OCI-LY1 (cell line): Measurements from ENCODE around the gene SLC25A25.
A peak's percentile ranks its signal among the peaks of the same experiment; 100 is the strongest.

Experiments used
- H2AFZ ChIP-seq: fragments of 200-600 bp; sonication (generic), shearing (Covaris generic); 2 replicates; pipeline ENCODE4 v1.6.0; 2014; ENCODE audit warnings: antibody characterized with exemption, mild to moderate bottlenecking, low read length
- H3F3A ChIP-seq: fragments of 200-600 bp; sonication (generic), shearing (Covaris generic); 2 replicates; pipeline ENCODE4 v1.6.0; 2014; ENCODE audit warnings: mild to moderate bottlenecking, antibody characterized with exemption, low read length, moderate library complexity; ENCODE audit not compliant: insufficient read depth
- H3K27ac ChIP-seq: fragments of 200-600 bp; sonication (generic); 2 replicates; pipeline ENCODE4 v1.5.1; 2014; ENCODE audit warnings: low read length, mixed run types, mild to moderate bottlenecking, low read depth; ENCODE audit not compliant: poor library complexity, severe bottlenecking
- H3K27me3 ChIP-seq: fragments of 200-600 bp; sonication (generic); 2 replicates; pipeline ENCODE4 v1.6.0; 2014; ENCODE audit warnings: antibody characterized with exemption, mild to moderate bottlenecking, low read length, moderate library complexity; ENCODE audit not compliant: insufficient read depth
- H3K36me3 ChIP-seq: fragments of 200-600 bp; sonication (generic); 2 replicates; pipeline ENCODE4 v1.6.1; 2014; ENCODE audit warnings: mild to moderate bottlenecking, antibody characterized with exemption, low read length, moderate library complexity, mixed read lengths; ENCODE audit not compliant: insufficient read depth
- H3K4me1 ChIP-seq: fragments of 200-600 bp; sonication (generic); 2 replicates; pipeline ENCODE4 v1.5.1; 2014; ENCODE audit warnings: mild to moderate bottlenecking, low read length, moderate library complexity; ENCODE audit not compliant: insufficient read depth, severe bottlenecking
- H3K4me2 ChIP-seq: fragments of 200-600 bp; sonication (generic), shearing (Covaris generic); 2 replicates; pipeline ENCODE4 v1.6.1; 2014; ENCODE audit warnings: low read length
- H3K4me3 ChIP-seq: fragments of 200-600 bp; sonication (generic); 2 replicates; pipeline ENCODE4 v1.5.1; 2014; ENCODE audit warnings: low read length, low read depth, mild to moderate bottlenecking, mixed read lengths; ENCODE audit not compliant: poor library complexity, severe bottlenecking
- H3K79me2 ChIP-seq: fragments of 200-600 bp; shearing (Covaris generic); 2 replicates; pipeline ENCODE4 v1.6.1; 2016; ENCODE audit warnings: mixed run types, low read length, mixed read lengths; ENCODE audit not compliant: insufficient read depth
- H3K9ac ChIP-seq: fragments of 200-600 bp; sonication (generic), shearing (Covaris generic); 2 replicates; pipeline ENCODE4 v1.6.1; 2014; ENCODE audit warnings: mild to moderate bottlenecking, low read length, mixed read lengths
- H3K9me2 ChIP-seq: fragments of 200-600 bp; sonication (generic), shearing (Covaris generic); 2 replicates; pipeline ENCODE4 v1.6.1; 2014; ENCODE audit warnings: low read depth, mild to moderate bottlenecking, low read length, mixed read lengths
- H3K9me3 ChIP-seq: fragments of 200-600 bp; shearing (Covaris generic); 2 replicates; pipeline ENCODE4 v1.6.1; 2014; ENCODE audit warnings: low read length, mixed read lengths
- H4K20me1 ChIP-seq: fragments of 200-600 bp; sonication (generic), shearing (Covaris generic); 2 replicates; pipeline ENCODE4 v1.6.0; 2016; ENCODE audit warnings: mild to moderate bottlenecking, low read length; ENCODE audit not compliant: insufficient read depth
- EZH2 ChIP-seq: fragments of 200-600 bp; sonication (generic), shearing (Covaris generic); IDR thresholded peaks from 2 replicates; pipeline ENCODE4 v1.8.0; 2017; ENCODE audit warnings: borderline replicate concordance, mixed run types, mild to moderate bottlenecking, antibody characterized with exemption, low read length, moderate library complexity, mixed read lengths
- TF ChIP-seq, protein P1 (sequence below): fragments of 200-600 bp; sonication (generic), shearing (Covaris generic); IDR thresholded peaks from 2 replicates; pipeline ENCODE4 v1.5.1; 2017; ENCODE audit warnings: mild to moderate bottlenecking, antibody characterized with exemption, low read length, moderate library complexity, mixed read lengths

Gene SLC25A25

GRCh38 chr9:128101231-128101661 is 33.2 kb downstream of the SLC25A25 start:
- Histone ChIP-seq H3K9ac (no peak overlapping the region), H3K4me2 (no peak overlapping the region)

GRCh38 chr9:128101690-128102089 is 33.7 kb downstream of the SLC25A25 start:
- no peaks in the 10 kb centered on the region for H3K9me3 ChIP-seq
- H4K20me1 ChIP-seq, result no peaks in the 10 kb centered on the region
- H3K4me2 ChIP-seq, result no peak overlapping the region
- H3K79me2 ChIP-seq, result peaks cover 5% of the 10 kb centered on the region; the same call in 1 of the 2 replicates
- no peak overlapping the region for H3K9ac ChIP-seq
- H3K27ac ChIP-seq, result no peak overlapping the region
- H3K4me3 ChIP-seq, result no peak overlapping the region
- H3F3A ChIP-seq, result no peaks in the 10 kb centered on the region
- H3K27me3 ChIP-seq, result no peaks in the 10 kb centered on the region
- peaks cover 21% of the 10 kb centered on the region for H3K4me1 ChIP-seq
- TF ChIP-seq EZH2, result no peak
- TF ChIP-seq, protein P1, sequence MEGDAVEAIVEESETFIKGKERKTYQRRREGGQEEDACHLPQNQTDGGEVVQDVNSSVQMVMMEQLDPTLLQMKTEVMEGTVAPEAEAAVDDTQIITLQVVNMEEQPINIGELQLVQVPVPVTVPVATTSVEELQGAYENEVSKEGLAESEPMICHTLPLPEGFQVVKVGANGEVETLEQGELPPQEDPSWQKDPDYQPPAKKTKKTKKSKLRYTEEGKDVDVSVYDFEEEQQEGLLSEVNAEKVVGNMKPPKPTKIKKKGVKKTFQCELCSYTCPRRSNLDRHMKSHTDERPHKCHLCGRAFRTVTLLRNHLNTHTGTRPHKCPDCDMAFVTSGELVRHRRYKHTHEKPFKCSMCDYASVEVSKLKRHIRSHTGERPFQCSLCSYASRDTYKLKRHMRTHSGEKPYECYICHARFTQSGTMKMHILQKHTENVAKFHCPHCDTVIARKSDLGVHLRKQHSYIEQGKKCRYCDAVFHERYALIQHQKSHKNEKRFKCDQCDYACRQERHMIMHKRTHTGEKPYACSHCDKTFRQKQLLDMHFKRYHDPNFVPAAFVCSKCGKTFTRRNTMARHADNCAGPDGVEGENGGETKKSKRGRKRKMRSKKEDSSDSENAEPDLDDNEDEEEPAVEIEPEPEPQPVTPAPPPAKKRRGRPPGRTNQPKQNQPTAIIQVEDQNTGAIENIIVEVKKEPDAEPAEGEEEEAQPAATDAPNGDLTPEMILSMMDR, result no peak
- no peak overlapping the region for H2AFZ ChIP-seq
- peaks cover 39% of the 10 kb centered on the region for H3K36me3 ChIP-seq
- H3K9me2 ChIP-seq, result no peaks in the 10 kb centered on the region

More at GRCh38 chr9:128101231-128101661, 33.2 kb downstream of the SLC25A25 start:
- H3K79me2 ChIP-seq, result peaks cover 6% of the 10 kb centered on the region; the same call in 1 of the 2 replicates
- no peak overlapping the region for H3K27ac ChIP-seq
- H3F3A ChIP-seq, result no peaks in the 10 kb centered on the region
- TF ChIP-seq, protein P1, result no peak
- TF ChIP-seq EZH2, result no peak
- no peak overlapping the region for H3K4me3 ChIP-seq
- H3K9me2 ChIP-seq, result no peaks in the 10 kb centered on the region
- H3K9me3 ChIP-seq, result no peaks in the 10 kb centered on the region
- no peaks in the 10 kb centered on the region for H3K27me3 ChIP-seq
- peaks cover 21% of the 10 kb centered on the region for H3K4me1 ChIP-seq
- peaks cover 35% of the 10 kb centered on the region for H3K36me3 ChIP-seq
- no peak overlapping the region for H2AFZ ChIP-seq
- no peaks in the 10 kb centered on the region for H4K20me1 ChIP-seq

DNA sequence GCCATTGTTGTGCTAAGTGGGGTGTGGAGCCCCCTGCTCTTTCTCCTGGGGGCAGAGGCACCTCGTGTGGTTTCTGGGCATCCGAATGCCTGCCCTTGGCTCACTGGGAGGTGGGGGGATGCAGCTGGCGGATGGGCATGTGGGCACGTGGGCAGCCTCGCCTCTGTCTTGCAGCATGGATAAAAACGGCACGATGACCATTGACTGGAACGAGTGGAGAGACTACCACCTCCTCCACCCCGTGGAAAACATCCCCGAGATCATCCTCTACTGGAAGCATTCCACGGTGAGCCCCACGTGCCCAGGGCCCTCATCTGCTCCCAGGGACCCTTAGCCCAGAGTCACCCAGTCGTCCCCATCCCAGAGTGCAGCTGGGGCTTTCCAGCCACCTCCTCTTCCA is 34.2 kb downstream of the SLC25A25 start:
- TF ChIP-seq, protein P1, result no peak
- no peak for TF ChIP-seq EZH2
- Histone ChIP-seq H3K79me2 (peaks cover under 1% of the 10 kb centered on the region; the same call in 1 of the 2 replicates), H3K4me1 (peaks cover 21% of the 10 kb centered on the region), H3K4me3 (no peak overlapping the region), H3K9me3 (no peaks in the 10 kb centered on the region), H3K4me2 (no peak overlapping the region), H3K9me2 (no peaks in the 10 kb centered on the region), H2AFZ (no peak overlapping the region), H3K27ac (peak overlapping the region; percentile 65), H3F3A (no peaks in the 10 kb centered on the region), H3K27me3 (no peaks in the 10 kb centered on the region), H3K36me3 (peaks cover 44% of the 10 kb centered on the region), H3K9ac (no peak overlapping the region), H4K20me1 (no peaks in the 10 kb centered on the region)
